Right lobe of liver (tissue), 4 donors: ENCODE data around the gene AGPAT2.

ENCODE experiments used
- CTCF ChIP-seq, 4 donors: fragments of 200-600 bp in 3 of 4; fragments of 450-650 bp in 1 of 4; IDR thresholded peaks; one replicate each; pipeline versions ENCODE4 v1.5.1 to v1.8.0; 2016 to 2022; ENCODE audit warnings: antibody characterized with exemption in 4 of 4, mild to moderate bottlenecking in 2 of 4
- POLR2A ChIP-seq: fragments of 450-650 bp; IDR thresholded peaks from one replicate; pipeline ENCODE4 v1.6.1; 2017; ENCODE audit warnings: antibody characterized with exemption, mild to moderate bottlenecking
- donor health status: DM: no; HTN: no; CAD: no.
- donor health status: DM: no; HTN: no; CAD: no.
- donor health status: DM: no; HTN: yes; CAD: no.

- TF ChIP-seq CTCF (IDR thresholded peaks at IDR 0.05), result no peak
- no peak for TF ChIP-seq POLR2A
Measured at GRCh38 chr9:136670576-136671253, 16.5 kb downstream of the AGPAT2 start.
